ENCODE data around the gene IGF2.

The IGF2 gene

GRCh38 chr11:2105511-2105910 lies 33.7 kb downstream of the IGF2 start:
- Mint-ChIP-seq H3K9me3 (no peaks in the 10 kb centered on the region), H3K4me3 (no peak overlapping the region), H3K27ac (no peak overlapping the region), H3K27me3 (peaks cover 17% of the 10 kb centered on the region), H3K36me3 (ENCODE audit: low read depth) (no peaks in the 10 kb centered on the region), H3K4me1 (ENCODE audit: low read depth) (no peaks in the 10 kb centered on the region)
- no peak for DNase-seq

GRCh38 chr11:2104524-2105440 lies 34.4 kb downstream of the IGF2 start:
- Mint-ChIP-seq H3K4me1 (ENCODE audit: low read depth) (no peaks in the 10 kb centered on the region), H3K27ac (no peak overlapping the region), H3K4me3 (no peak overlapping the region), H3K36me3 (ENCODE audit: low read depth) (no peaks in the 10 kb centered on the region), H3K9me3 (no peaks in the 10 kb centered on the region), H3K27me3 (peaks cover 15% of the 10 kb centered on the region)
- DNase-seq, result no peak

GRCh38 chr11:2103668-2104523 lies 35.3 kb downstream of the IGF2 start:
- Mint-ChIP-seq H3K36me3 (ENCODE audit: low read depth) (no peaks in the 10 kb centered on the region), H3K4me3 (no peak overlapping the region), H3K9me3 (no peaks in the 10 kb centered on the region), H3K4me1 (ENCODE audit: low read depth) (no peaks in the 10 kb centered on the region), H3K27ac (no peak overlapping the region), H3K27me3 (peaks cover 15% of the 10 kb centered on the region)
- DNase-seq, result no peak

- no peaks in the 10 kb centered on the region for H3K4me1 Mint-ChIP-seq (ENCODE audit: low read depth)
- no peaks in the 10 kb centered on the region for H3K36me3 Mint-ChIP-seq (ENCODE audit: low read depth)
- H3K27ac Mint-ChIP-seq, result no peak overlapping the region
- H3K27me3 Mint-ChIP-seq, result peaks cover 10% of the 10 kb centered on the region
- H3K4me3 Mint-ChIP-seq, result no peak overlapping the region
- DNase-seq, result no peak
- no peaks in the 10 kb centered on the region for H3K9me3 Mint-ChIP-seq
Measured at GRCh38 chr11:2102883-2103213, 36.3 kb downstream of the IGF2 start.

GRCh38 chr11:2102132-2102882 lies 36.9 kb downstream of the IGF2 start:
- Mint-ChIP-seq H3K4me1 (ENCODE audit: low read depth) (no peaks in the 10 kb centered on the region), H3K9me3 (no peaks in the 10 kb centered on the region), H3K27ac (no peak overlapping the region), H3K36me3 (ENCODE audit: low read depth) (no peaks in the 10 kb centered on the region), H3K4me3 (no peak overlapping the region), H3K27me3 (peaks cover 10% of the 10 kb centered on the region)
- no peak for DNase-seq

GRCh38 chr11:2101171-2101675 lies 38.0 kb downstream of the IGF2 start:
- Mint-ChIP-seq H3K9me3 (no peaks in the 10 kb centered on the region), H3K36me3 (ENCODE audit: low read depth) (no peaks in the 10 kb centered on the region), H3K4me3 (no peak overlapping the region), H3K27me3 (peaks cover 10% of the 10 kb centered on the region), H3K4me1 (ENCODE audit: low read depth) (no peaks in the 10 kb centered on the region), H3K27ac (no peak overlapping the region)
- no peak for DNase-seq

- H3K9me3 Mint-ChIP-seq, result no peaks in the 10 kb centered on the region
- H3K4me3 Mint-ChIP-seq, result no peak overlapping the region
- peaks cover 10% of the 10 kb centered on the region for H3K27me3 Mint-ChIP-seq
- no peaks in the 10 kb centered on the region for H3K36me3 Mint-ChIP-seq (ENCODE audit: low read depth)
- DNase-seq, result peak; percentile 28
- H3K27ac Mint-ChIP-seq, result no peak overlapping the region
- H3K4me1 Mint-ChIP-seq (ENCODE audit: low read depth), result no peaks in the 10 kb centered on the region
Measured at GRCh38 chr11:2100361-2101170, 38.6 kb downstream of the IGF2 start.

- H3K27ac Mint-ChIP-seq, result no peak overlapping the region
- H3K36me3 Mint-ChIP-seq (ENCODE audit: low read depth), result no peaks in the 10 kb centered on the region
- H3K4me1 Mint-ChIP-seq (ENCODE audit: low read depth), result no peaks in the 10 kb centered on the region
- H3K27me3 Mint-ChIP-seq, result peaks cover 10% of the 10 kb centered on the region
- no peaks in the 10 kb centered on the region for H3K9me3 Mint-ChIP-seq
- H3K4me3 Mint-ChIP-seq, result no peak overlapping the region
- peak; percentile 29 for DNase-seq
Measured at GRCh38 chr11:2099516-2100349, 39.5 kb downstream of the IGF2 start.

- Mint-ChIP-seq H3K4me1 (ENCODE audit: low read depth) (no peaks in the 10 kb centered on the region), H3K27ac (no peak overlapping the region), H3K4me3 (no peak overlapping the region), H3K9me3 (no peaks in the 10 kb centered on the region), H3K36me3 (ENCODE audit: low read depth) (no peaks in the 10 kb centered on the region), H3K27me3 (peaks cover 7% of the 10 kb centered on the region)
- no peak for DNase-seq
Measured at GRCh38 chr11:2098691-2099515, 40.3 kb downstream of the IGF2 start.

GRCh38 chr11:2097998-2098690 lies 41.0 kb downstream of the IGF2 start:
- DNase-seq, result no peak
- Mint-ChIP-seq H3K27ac (no peak overlapping the region), H3K9me3 (no peaks in the 10 kb centered on the region), H3K27me3 (peaks cover 13% of the 10 kb centered on the region), H3K4me1 (ENCODE audit: low read depth) (peaks cover 4% of the 10 kb centered on the region), H3K36me3 (ENCODE audit: low read depth) (no peaks in the 10 kb centered on the region), H3K4me3 (no peak overlapping the region)

GRCh38 chr11:2097356-2097997 lies 41.7 kb downstream of the IGF2 start:
- no peak overlapping the region for H3K27ac Mint-ChIP-seq
- H3K27me3 Mint-ChIP-seq, result peaks cover 17% of the 10 kb centered on the region
- peaks cover 9% of the 10 kb centered on the region for H3K4me1 Mint-ChIP-seq (ENCODE audit: low read depth)
- no peak overlapping the region for H3K4me3 Mint-ChIP-seq
- DNase-seq, result peak; percentile 25
- H3K36me3 Mint-ChIP-seq (ENCODE audit: low read depth), result no peaks in the 10 kb centered on the region
- no peaks in the 10 kb centered on the region for H3K9me3 Mint-ChIP-seq

- Mint-ChIP-seq H3K36me3 (ENCODE audit: low read depth) (no peaks in the 10 kb centered on the region), H3K4me3 (no peak overlapping the region), H3K27me3 (peaks cover 18% of the 10 kb centered on the region), H3K4me1 (ENCODE audit: low read depth) (peaks cover 9% of the 10 kb centered on the region), H3K27ac (no peak overlapping the region), H3K9me3 (no peaks in the 10 kb centered on the region)
- no peak for DNase-seq
Measured at GRCh38 chr11:2096919-2097301, 42.3 kb downstream of the IGF2 start.
